SK-N-SH (cell line): ENCODE results near the gene KLHL28. TPM values are rescaled to one million over a fixed set of nuclear protein-coding genes. Genes with fewer than 3 reads are reported as not detected.

Source experiments
- CTCF ChIA-PET: fragments of 300-600, 350-600 bp; formaldehyde crosslinking; extraction: SDS; loops from one replicate; lab custom pipeline; 2021; lab: Yijun Ruan, JAX
- POLR2A ChIA-PET: fragments of 350-600 bp; sonication (Branson Sonifier 250); formaldehyde crosslinking; extraction: SDS; loops from one replicate; lab custom pipeline; 2020; ENCODE audit warnings: antibody characterized with exemption, inconsistent platforms; lab: Yijun Ruan, JAX
- DNase-seq: peaks from one replicate; pipeline ENCODE4 v3.0.0; 2012
- H2AFZ ChIP-seq: fragments of 200-600 bp; sonication (generic); 2 replicates; pipeline ENCODE4 v1.8.1; 2016; ENCODE audit warnings: antibody characterized with exemption, mild to moderate bottlenecking, low read depth
- H3F3A ChIP-seq: fragments of 200-600 bp; sonication (generic); replicated peaks from 2 replicates; pipeline ENCODE3; 2016; ENCODE audit warnings: antibody characterized with exemption, mild to moderate bottlenecking; ENCODE audit not compliant: insufficient read depth
- H3K27ac ChIP-seq, 2 experiments: fragments of 200-500 bp in 1 of 2; fragments of 200-600 bp in 1 of 2; sonication (Bioruptor generic) in 1 of 2; sonication (generic), shearing (Covaris generic) in 1 of 2; 2 replicates each; pipeline versions ENCODE4 v1.5.1 to v1.6.1; 2014 to 2016; ENCODE audit warnings: low read depth in 2 of 2, inconsistent platforms in 1 of 2, low read length in 1 of 2, mild to moderate bottlenecking in 1 of 2, mixed read lengths in 1 of 2
- H3K27me3 ChIP-seq: fragments of 200-600 bp; sonication (generic), shearing (Covaris generic); 2 replicates; pipeline ENCODE4 v1.6.1; 2016; ENCODE audit warnings: mixed run types; ENCODE audit not compliant: insufficient read depth
- H3K36me3 ChIP-seq, 2 experiments: fragments of 200-500 bp in 1 of 2; fragments of 200-600 bp in 1 of 2; sonication (Bioruptor generic) in 1 of 2; sonication (generic) in 1 of 2; replicated peaks in 1 of 2; 2 replicates each; pipeline versions ENCODE3 to v1.5.1; 2014 to 2016; ENCODE audit warnings: low read length in 1 of 2, mild to moderate bottlenecking in 1 of 2; ENCODE audit not compliant: insufficient read depth in 2 of 2, control insufficient read depth in 1 of 2
- H3K4me1 ChIP-seq, 2 experiments: fragments of 200-500 bp in 1 of 2; fragments of 200-600 bp in 1 of 2; sonication (Bioruptor generic) in 1 of 2; sonication (generic), shearing (Covaris generic) in 1 of 2; 2 replicates each; pipeline versions ENCODE4 v1.5.1 to v1.6.1; 2014 to 2016; ENCODE audit warnings: low read depth in 1 of 2, low read length in 1 of 2, mixed run types in 1 of 2; ENCODE audit not compliant: insufficient read depth in 2 of 2, control insufficient read depth in 1 of 2
- H3K4me2 ChIP-seq: fragments of 200-600 bp; sonication (generic), shearing (Covaris generic); 2 replicates; pipeline ENCODE4 v1.6.1; 2017; ENCODE audit warnings: mixed run types
- H3K4me3 ChIP-seq, 2 experiments: fragments of 200-500 bp in 1 of 2; fragments of 200-600 bp in 1 of 2; sonication (Bioruptor generic) in 1 of 2; sonication (generic), shearing (Covaris generic) in 1 of 2; 2 replicates each; pipeline versions ENCODE4 v1.5.1 to v1.8.1; 2014 to 2016; ENCODE audit warnings: low read depth in 2 of 2, inconsistent platforms in 1 of 2, low read length in 1 of 2, mild to moderate bottlenecking in 1 of 2, mixed read lengths in 1 of 2, moderate library complexity in 1 of 2
- H3K79me2 ChIP-seq: fragments of 200-600 bp; sonication (generic); 2 replicates; pipeline ENCODE4 v1.8.1; 2017; ENCODE audit warnings: mild to moderate bottlenecking; ENCODE audit not compliant: insufficient read depth
- H3K9ac ChIP-seq: fragments of 200-600 bp; sonication (generic); 2 replicates; pipeline ENCODE4 v1.6.1; 2017; ENCODE audit warnings: mixed run types
- H3K9me2 ChIP-seq: fragments of 200-600 bp; sonication (generic); 2 replicates; pipeline ENCODE4 v1.6.1; 2017; ENCODE audit warnings: mixed run types
- H3K9me3 ChIP-seq: fragments of 200-600 bp; sonication (generic); 2 replicates; pipeline ENCODE4 v1.6.1; 2017; ENCODE audit warnings: mixed run types, mild to moderate bottlenecking, moderate library complexity
- H4K20me1 ChIP-seq: fragments of 200-600 bp; sonication (generic); 2 replicates; pipeline ENCODE4 v1.6.1; 2017; ENCODE audit warnings: mild to moderate bottlenecking, mixed run types; ENCODE audit not compliant: insufficient read depth
- CTCF ChIP-seq: fragments of 200-600 bp; sonication (generic); IDR thresholded peaks from 2 replicates; pipeline ENCODE4 v1.6.1; 2017; ENCODE audit warnings: antibody characterized with exemption, mild to moderate bottlenecking, moderate library complexity
- ELF1 ChIP-seq: IDR thresholded peaks from 2 replicates; pipeline ENCODE4 v1.4.0; 2012
- EP300 ChIP-seq, 2 experiments: IDR thresholded peaks; 2 replicates each; pipeline versions ENCODE4 v1.4.0 to v1.6.1; 2012; ENCODE audit warnings: borderline replicate concordance in 1 of 2, low read depth in 1 of 2, low read length in 1 of 2
- EZH2phosphoT487 ChIP-seq: fragments of 200-600 bp; sonication (generic); IDR thresholded peaks from 2 replicates; pipeline ENCODE4 v1.6.1; 2017; ENCODE audit warnings: low read depth, mixed run types, mild to moderate bottlenecking, antibody characterized with exemption, moderate library complexity, borderline replicate concordance
- FOSL2 ChIP-seq: IDR thresholded peaks from 2 replicates; pipeline ENCODE4 v1.4.0; 2012; ENCODE audit warnings: low read depth, mild to moderate bottlenecking, moderate library complexity, borderline replicate concordance
- FOXJ3 ChIP-seq: sonication (generic); formaldehyde crosslinking; IDR thresholded peaks from 2 replicates; pipeline ENCODE4 v1.5.1; 2020; ENCODE audit warnings: mild to moderate bottlenecking, missing genetic modification reagents
- FOXM1 ChIP-seq: IDR thresholded peaks from 2 replicates; pipeline ENCODE4 v1.4.0; 2012; ENCODE audit warnings: low read depth, mild to moderate bottlenecking
- GABPA ChIP-seq: IDR thresholded peaks from 2 replicates; pipeline ENCODE4 v1.4.0; 2012; ENCODE audit warnings: low read depth, mild to moderate bottlenecking
- GATA2 ChIP-seq: sonication (generic); formaldehyde crosslinking; IDR thresholded peaks from 2 replicates; pipeline ENCODE4 v1.5.0; 2020; ENCODE audit warnings: mild to moderate bottlenecking, missing genetic modification reagents
- IRF3 ChIP-seq: fragments of 150-350 bp; IDR thresholded peaks from 2 replicates; pipeline ENCODE4 v1.6.1; 2016; ENCODE audit warnings: mild to moderate bottlenecking, low read depth, low read length
- JUND ChIP-seq: IDR thresholded peaks from 2 replicates; pipeline ENCODE4 v1.4.0; 2012
- MAX ChIP-seq: IDR thresholded peaks from 2 replicates; pipeline ENCODE4 v1.4.0; 2012; ENCODE audit warnings: low read depth
- MEF2A ChIP-seq: IDR thresholded peaks from 2 replicates; pipeline ENCODE4 v1.4.0; 2012; ENCODE audit warnings: low read depth, borderline replicate concordance
- MXI1 ChIP-seq: IDR thresholded peaks from 2 replicates; pipeline ENCODE4 v1.6.1; 2012; ENCODE audit warnings: mild to moderate bottlenecking, low read depth, low read length, improper control_type of control experiment
- NFIC ChIP-seq: IDR thresholded peaks from 2 replicates; pipeline ENCODE4 v1.4.0; 2012; ENCODE audit warnings: borderline replicate concordance
- NRF1 ChIP-seq: IDR thresholded peaks from 2 replicates; pipeline ENCODE4 v1.6.1; 2012; ENCODE audit warnings: low read depth, mild to moderate bottlenecking, low read length
- PBX3 ChIP-seq: IDR thresholded peaks from 2 replicates; pipeline ENCODE4; 2012
- POLR2AphosphoS5 ChIP-seq: IDR thresholded peaks from 2 replicates; pipeline ENCODE4 v1.6.1; 2012; ENCODE audit warnings: low read depth, low read length
- RAD21 ChIP-seq: IDR thresholded peaks from 2 replicates; pipeline ENCODE4 v1.6.1; 2012; ENCODE audit warnings: mild to moderate bottlenecking, low read length
- RCOR1 ChIP-seq: fragments of 150-350 bp; IDR thresholded peaks from 2 replicates; pipeline ENCODE4 v1.6.1; 2017; ENCODE audit warnings: antibody characterized with exemption, low read length
- RFX5 ChIP-seq: IDR thresholded peaks from 2 replicates; pipeline ENCODE4 v1.6.1; 2012; ENCODE audit warnings: mild to moderate bottlenecking, improper control_type of control experiment, low read length
- RXRA ChIP-seq: IDR thresholded peaks from 2 replicates; pipeline ENCODE4 v1.4.0; 2012; ENCODE audit warnings: low read depth, mild to moderate bottlenecking, borderline replicate concordance
- SIN3A ChIP-seq: IDR thresholded peaks from 2 replicates; pipeline ENCODE4 v1.6.1; 2012; ENCODE audit warnings: low read depth, mild to moderate bottlenecking, low read length, moderate library complexity, borderline replicate concordance
- SMC3 ChIP-seq: IDR thresholded peaks from 2 replicates; pipeline ENCODE4 v1.6.1; 2012; ENCODE audit warnings: low read depth, low read length, improper control_type of control experiment
- TAF1 ChIP-seq: IDR thresholded peaks from 2 replicates; pipeline ENCODE4 v1.6.1; 2012; ENCODE audit warnings: low read depth, mild to moderate bottlenecking, low read length, moderate library complexity, borderline replicate concordance
- TCF12 ChIP-seq: IDR thresholded peaks from 2 replicates; pipeline ENCODE4 v1.4.0; 2012
- TEAD4 ChIP-seq: IDR thresholded peaks from 2 replicates; pipeline ENCODE4 v1.4.0; 2012; ENCODE audit warnings: mild to moderate bottlenecking, borderline replicate concordance; ENCODE audit not compliant: insufficient read depth
- USF1 ChIP-seq: IDR thresholded peaks from 2 replicates; pipeline ENCODE4 v1.4.0; 2012; ENCODE audit warnings: low read depth, borderline replicate concordance
- YY1 ChIP-seq: IDR thresholded peaks from 2 replicates; pipeline ENCODE4 v1.4.0; 2012; ENCODE audit warnings: low read depth, mild to moderate bottlenecking
- ZBTB33 ChIP-seq: IDR thresholded peaks from 2 replicates; pipeline ENCODE4 v1.4.0; 2012; ENCODE audit warnings: low read depth, borderline replicate concordance
- WGBS: methylation state at CpG from one replicate; pipeline ENCODE4 v1.1.6; 2017; ENCODE audit warnings: low lambda C conversion rate; 5-methylcytosine and 5-hydroxymethylcytosine counted together
- polyA plus RNA-seq, 3 experiments: library from polyadenylated mRNA; depleted of rRNA; stranded (reverse); fragments of >200 nt; gene quantifications; 2 replicates each; pipeline ENCODE4 v1.2.3, GENCODE V29; 2012

KLHL28 gene
- polyA plus RNA-seq, 1 of the 3 experiments (the other 2 are of a cell fraction), result 0.72 TPM

GRCh38 chr14:44945264-44945663 is 16.5 kb downstream of the KLHL28 start:
- no peaks in the 10 kb centered on the region for H3K9me2 ChIP-seq
- no peaks in the 10 kb centered on the region for H4K20me1 ChIP-seq
- peaks cover 27% of the 10 kb centered on the region for H3K79me2 ChIP-seq
- H3K4me1 ChIP-seq, result no peaks in the 10 kb centered on the region; a peak in 1 of 4 replicates
- peak overlapping the region; percentile 39 to 46; a peak in 2 of 4 replicates for H3K27ac ChIP-seq
- no peaks in the 10 kb centered on the region for H3K27me3 ChIP-seq
- no peak overlapping the region for H3K4me3 ChIP-seq
- WGBS, result 50% methylated on average over 3 of the region's 4 CpGs
- no peak overlapping the region for H3K4me2 ChIP-seq
- H3F3A ChIP-seq, result peaks cover 12% of the 10 kb centered on the region
- no peak overlapping the region for H2AFZ ChIP-seq
- peaks cover 6 to 10% of the 10 kb centered on the region in 2 experiments for H3K36me3 ChIP-seq
- POLR2A ChIA-PET, result no interaction called here
- CTCF ChIA-PET, result interaction anchor here (0.6 kb wide), 1 partner anchor 169 kb away, joined by 3 read pairs; no protein-coding TSS in a partner anchor
- H3K9me3 ChIP-seq, result no peaks in the 10 kb centered on the region
- DNase-seq, result no peak
- H3K9ac ChIP-seq, result no peak overlapping the region
- TF ChIP-seq RFX5, result no peak
- TF ChIP-seq MXI1, result no peak
- TF ChIP-seq GATA2 (CRISPR knock-in tag), result no peak
- no peak for TF ChIP-seq TAF1
- TF ChIP-seq TCF12, result peak; percentile 83
- peak; percentile 44; the same call in 1 of the 2 replicates for TF ChIP-seq MAX
- TF ChIP-seq FOXJ3 (CRISPR knock-in tag), result no peak
- no peak for TF ChIP-seq IRF3
- TF ChIP-seq JUND, result peak; percentile 38
- no peak for TF ChIP-seq YY1
- TF ChIP-seq SMC3, result no peak
- peak in 1 of 2 experiments; percentile 42; a peak in 1 of 4 replicates for TF ChIP-seq EP300 (IDR thresholded peaks at IDR 0.05; ENCODE audit: borderline replicate concordance in 1 of 2, low read depth in 1 of 2, low read length in 1 of 2)
- TF ChIP-seq FOSL2, result 0 out of 2 replicates have a peak, but pooled peaks have one; percentile 18
- TF ChIP-seq ELF1, result no peak
- no peak for TF ChIP-seq GABPA
- TF ChIP-seq ZBTB33, result no peak
- no peak for TF ChIP-seq NRF1
- TF ChIP-seq RCOR1, result no peak
- no peak for TF ChIP-seq EZH2phosphoT487
- no peak for TF ChIP-seq CTCF
- no peak for TF ChIP-seq MEF2A
- no peak for TF ChIP-seq USF1
- TF ChIP-seq SIN3A, result no peak
- TF ChIP-seq FOXM1, result no peak
- peak; percentile 12; the same call in 1 of the 2 replicates for TF ChIP-seq RXRA
- peak; percentile 63; the same call in 1 of the 2 replicates for TF ChIP-seq TEAD4
- TF ChIP-seq RAD21, result no peak
- TF ChIP-seq POLR2AphosphoS5, result no peak
- peak; percentile 69 for TF ChIP-seq NFIC
- TF ChIP-seq PBX3, result peak; percentile 49
